Measurements from ENCODE around the gene ZNF750. TPM values are rescaled to one million over a fixed set of nuclear protein-coding genes. Genes with fewer than 3 reads are reported as not detected.

Gene ZNF750
- total and polyA plus RNA-seq, 2 of the 13 experiments (the other 11 are each of a cell fraction or from before 2014, with no cell fraction given) = not detected

- TF ChIP-seq HBP1 (CRISPR knock-in tag; IDR thresholded peaks at IDR 0.05; ENCODE audit: low read depth) (no peak), TGIF2 (CRISPR knock-in tag; IDR thresholded peaks at IDR 0.05) (no peak), FOSL1 (CRISPR knock-in tag; IDR thresholded peaks at IDR 0.05; ENCODE audit: borderline replicate concordance) (no peak), ZNF737 (CRISPR knock-in tag; IDR thresholded peaks at IDR 0.05; ENCODE audit: borderline replicate concordance) (no peak), ZNF598 (CRISPR knock-in tag; IDR thresholded peaks at IDR 0.05; ENCODE audit: borderline replicate concordance) (peak; percentile 68; the same call in 1 of the 2 replicates), ZNF724P (CRISPR knock-in tag; IDR thresholded peaks at IDR 0.05; ENCODE audit: borderline replicate concordance) (no peak), IKZF4 (CRISPR knock-in tag; IDR thresholded peaks at IDR 0.05; ENCODE audit: borderline replicate concordance, low read depth, not compliant biosample characterization) (no peak), ZNF382 (CRISPR knock-in tag; IDR thresholded peaks at IDR 0.05; ENCODE audit: borderline replicate concordance) (no peak), CTCF (CRISPR knock-in tag; IDR thresholded peaks at IDR 0.05) (peak; percentile 98), ZNF3 (CRISPR knock-in tag; IDR thresholded peaks at IDR 0.05) (no peak), SKIL (CRISPR knock-in tag; IDR thresholded peaks at IDR 0.05; ENCODE audit: borderline replicate concordance) (no peak), ZNF17 (CRISPR knock-in tag; IDR thresholded peaks at IDR 0.05) (no peak), KLF12 (CRISPR knock-in tag; IDR thresholded peaks at IDR 0.05; ENCODE audit: borderline replicate concordance) (no peak), ZNF282 (IDR thresholded peaks at IDR 0.05; ENCODE audit: partially characterized antibody) (no peak), KDM3A (CRISPR knock-in tag; IDR thresholded peaks at IDR 0.05; ENCODE audit: low read depth) (peak; percentile 89), ZHX2 (IDR thresholded peaks at IDR 0.05; ENCODE audit: low read depth) (no peak), ZHX2 (CRISPR knock-in tag; IDR thresholded peaks at IDR 0.05; ENCODE audit: borderline replicate concordance) (no peak), GATAD2A (CRISPR knock-in tag; IDR thresholded peaks at IDR 0.05) (no peak), ZNF441 (CRISPR knock-in tag; IDR thresholded peaks at IDR 0.05; ENCODE audit: borderline replicate concordance) (no peak)
Observed at GRCh38 chr17:82781894-82782274, 57.9 kb downstream of the ZNF750 start (continued).
